Immature natural killer cell (primary cell): ENCODE measurements around the gene LONRF2. TPM values are rescaled to one million over a fixed set of nuclear protein-coding genes. Genes with fewer than 3 reads are reported as not detected.
"Not testable (repeated sequence)": the region's sequence is repeated elsewhere in the genome, so short reads cannot be mapped to it uniquely, and the experiment has no call there.

Source experiments
- DNase-seq, 3 donors: peaks; one replicate each; pipeline ENCODE4 v3.0.0; 2022; ENCODE audit warnings: mixed read lengths in 1 of 3
- H3K27ac Mint-ChIP-seq, 6 donors: one replicate each; pipeline ENCODE4 v1.8.0; 2020; ENCODE audit warnings: mixed read lengths in 6 of 6, mild to moderate bottlenecking in 5 of 6, inconsistent platforms in 4 of 6, moderate library complexity in 3 of 6
- H3K27me3 Mint-ChIP-seq, 3 donors: one replicate each; pipeline ENCODE4 v1.8.0; 2020 to 2021; ENCODE audit warnings: low read depth in 3 of 3, mild to moderate bottlenecking in 3 of 3, mixed read lengths in 3 of 3, moderate library complexity in 3 of 3, inconsistent platforms in 1 of 3
- H3K36me3 Mint-ChIP-seq, 3 donors: one replicate each; pipeline ENCODE4 v1.8.0; 2020; ENCODE audit warnings: mixed read lengths in 3 of 3, inconsistent platforms in 2 of 3, mild to moderate bottlenecking in 2 of 3
- H3K4me1 Mint-ChIP-seq, 2 donors: one replicate each; pipeline ENCODE4 v1.8.0; 2020; ENCODE audit warnings: inconsistent platforms in 2 of 2, mild to moderate bottlenecking in 2 of 2, mixed read lengths in 2 of 2, moderate library complexity in 1 of 2
- H3K4me3 Mint-ChIP-seq, 5 donors: one replicate each; pipeline ENCODE4 v1.8.0; 2020; ENCODE audit warnings: mild to moderate bottlenecking in 5 of 5, mixed read lengths in 5 of 5, inconsistent platforms in 3 of 5, moderate library complexity in 3 of 5
- H3K9me3 Mint-ChIP-seq, 6 donors: one replicate each; pipeline ENCODE4 v1.8.0; 2020; ENCODE audit warnings: mild to moderate bottlenecking in 6 of 6, mixed read lengths in 6 of 6, inconsistent platforms in 4 of 6, moderate library complexity in 3 of 6
- polyA plus RNA-seq, 3 donors: library from polyadenylated mRNA; unstranded; fragments of 300-500 nt; fragmentation: Illumina TruSeq; gene quantifications; one replicate each; pipeline ENCODE4 v1.2.3, GENCODE V29; 2021

Gene LONRF2
- polyA plus RNA-seq: not detected

- no peak within 1 kb of the TSS for H3K27ac Mint-ChIP-seq
- H3K4me1 Mint-ChIP-seq: peaks cover 0 to 1% of the 10 kb centered on the region in 2 donors
- H3K36me3 Mint-ChIP-seq: peaks cover 0 to 5% (median 5%) of the 10 kb centered on the region in 3 donors
- peak within 1 kb of the TSS in 1 of 5 donors; percentile 52 for H3K4me3 Mint-ChIP-seq
- no peak for DNase-seq
- H3K9me3 Mint-ChIP-seq: peaks cover 5 to 13% (median 6%) of the 10 kb centered on the region in 6 donors
- peaks cover 7 to 33% (median 29%) of the 10 kb centered on the region in 3 donors for H3K27me3 Mint-ChIP-seq
Observed at GRCh38 chr2:100321866-100322820, at the start of gene LONRF2. Gene LONRF2, minus strand, starts transcription at chr2:100322501. Its CDS starts 408 bp downstream, at chr2:100322093.

DNA sequence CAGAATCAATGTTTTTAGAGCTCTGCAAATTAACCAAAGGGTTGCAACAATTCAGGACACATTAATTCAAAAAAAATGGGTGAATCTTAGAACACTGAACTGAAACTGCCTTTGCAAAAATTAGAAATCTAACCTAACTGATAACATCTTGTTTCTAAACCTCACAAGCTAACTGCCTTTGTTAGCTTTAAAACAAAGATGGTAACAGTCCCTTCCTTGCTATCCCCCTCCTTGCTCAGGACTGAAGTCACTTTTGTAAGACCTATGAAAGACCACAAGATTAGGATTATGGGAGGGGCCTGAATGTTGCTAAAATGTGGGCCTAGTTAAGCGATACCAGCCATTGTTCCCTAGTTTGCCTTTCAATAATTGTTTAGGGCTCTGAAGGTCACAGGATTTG is 44.9 kb upstream of the LONRF2 start:
- DNase-seq: no peak
- H3K4me1 Mint-ChIP-seq: no peaks in the 10 kb centered on the region
- no peak overlapping the region for H3K4me3 Mint-ChIP-seq
- H3K9me3 Mint-ChIP-seq: peaks cover 5 to 25% (median 15%) of the 10 kb centered on the region in 6 donors
- H3K36me3 Mint-ChIP-seq: peaks cover 0 to 7% (median 0%) of the 10 kb centered on the region in 3 donors
- H3K27me3 Mint-ChIP-seq: peaks cover 4 to 12% (median 9%) of the 10 kb centered on the region in 3 donors
- no peak overlapping the region for H3K27ac Mint-ChIP-seq

DNA sequence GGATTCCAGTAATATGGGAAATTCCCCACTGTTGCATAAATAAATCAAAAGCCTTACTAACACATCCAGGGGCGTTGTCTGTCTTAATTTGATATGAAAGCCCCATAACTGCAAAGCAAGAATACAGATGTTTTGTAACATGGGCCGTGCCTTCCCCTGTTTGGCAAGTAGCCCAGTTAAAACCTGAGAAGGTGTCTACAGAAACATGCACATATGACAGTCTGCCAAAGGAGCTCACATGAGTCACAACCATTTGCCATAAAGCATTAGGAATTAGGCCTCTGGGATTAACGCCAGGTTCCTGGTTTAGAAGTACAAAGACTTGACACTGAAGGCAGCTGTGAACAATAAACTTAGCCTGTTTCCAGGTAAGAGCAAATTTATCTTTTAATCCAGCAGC is 43.1 kb upstream of the LONRF2 start:
- Mint-ChIP-seq H3K4me3 (no peak overlapping the region), H3K27ac (no peak overlapping the region), H3K27me3 (peaks cover 4 to 12% (median 12%) of the 10 kb centered on the region in 3 donors), H3K36me3 (peaks cover 0 to 4% (median 0%) of the 10 kb centered on the region in 3 donors), H3K4me1 (no peaks in the 10 kb centered on the region), H3K9me3 (peaks cover 0 to 21% (median 12%) of the 10 kb centered on the region in 6 donors)
- DNase-seq: no peak

DNA sequence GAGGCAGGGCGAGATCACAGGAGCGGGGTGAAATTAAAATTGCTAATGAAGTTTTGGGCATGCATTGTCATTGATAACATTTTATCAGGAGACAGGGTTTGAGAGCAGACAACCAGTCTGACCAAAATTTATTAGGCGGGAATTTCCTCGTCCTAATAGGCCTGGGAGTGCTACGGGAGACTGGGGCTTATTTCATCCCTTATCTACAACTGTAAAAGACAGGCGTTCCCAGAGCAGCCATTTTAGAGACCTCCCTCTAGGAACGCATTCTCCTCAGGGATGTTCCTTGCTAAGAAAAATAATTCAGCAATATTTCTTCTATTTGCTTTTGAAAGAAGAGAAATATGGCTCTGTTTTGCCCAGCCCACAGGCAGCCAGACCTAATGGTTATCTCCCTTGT is 40.0 kb upstream of the LONRF2 start:
- H3K27ac Mint-ChIP-seq, H3K4me1 Mint-ChIP-seq, H3K4me3 Mint-ChIP-seq, H3K36me3 Mint-ChIP-seq, DNase-seq: not testable (repeated sequence)
- Mint-ChIP-seq H3K27me3 (peaks cover 2 to 10% (median 3%) of the 10 kb centered on the region in 3 donors), H3K9me3 (peaks cover 2 to 26% (median 12%) of the 10 kb centered on the region in 6 donors)

- Mint-ChIP-seq H3K27me3 (peaks cover 4 to 12% (median 7%) of the 10 kb centered on the region in 3 donors), H3K4me3 (no peak overlapping the region)
Observed at GRCh38 chr2:100359576-100359975, 37.3 kb upstream of the LONRF2 start.

GRCh38 chr2:100358554-100358953 is 36.3 kb upstream of the LONRF2 start:
- no peak overlapping the region for H3K27ac Mint-ChIP-seq

More at GRCh38 chr2:100359576-100359975, 37.3 kb upstream of the LONRF2 start:
- Mint-ChIP-seq H3K36me3 (peaks cover 0 to 4% (median 0%) of the 10 kb centered on the region in 3 donors), H3K27ac (no peak overlapping the region), H3K9me3 (peaks cover 2 to 26% (median 12%) of the 10 kb centered on the region in 6 donors), H3K4me1 (no peaks in the 10 kb centered on the region)
- DNase-seq: no peak

DNA sequence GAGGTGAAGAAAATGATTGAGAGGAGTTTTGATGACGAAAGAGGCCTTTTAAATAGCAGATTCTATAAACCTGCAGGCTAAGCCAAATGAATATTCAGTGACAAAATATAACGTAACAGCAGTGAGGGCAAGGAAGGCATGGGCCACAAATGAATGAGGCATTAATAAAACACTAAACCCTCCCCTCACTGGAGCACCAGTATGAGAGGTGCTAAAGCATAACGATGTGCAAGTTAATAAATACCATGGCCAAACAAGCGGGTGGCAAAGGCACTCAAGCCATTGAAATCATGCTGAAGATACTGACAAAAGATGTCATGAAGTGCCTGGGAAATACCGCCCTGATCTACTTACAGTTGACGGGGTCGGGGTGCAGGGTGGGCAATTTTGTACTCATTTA is 30.2 kb upstream of the LONRF2 start:
- no peaks in the 10 kb centered on the region for H3K9me3 Mint-ChIP-seq
- H3K27ac Mint-ChIP-seq: no peak overlapping the region
- H3K4me3 Mint-ChIP-seq: no peak overlapping the region
- no peaks in the 10 kb centered on the region for H3K36me3 Mint-ChIP-seq
- DNase-seq: no peak
- H3K4me1 Mint-ChIP-seq: no peaks in the 10 kb centered on the region
- peaks cover 4 to 28% (median 11%) of the 10 kb centered on the region in 3 donors for H3K27me3 Mint-ChIP-seq

More at GRCh38 chr2:100358554-100358953, 36.3 kb upstream of the LONRF2 start:
- peaks cover 2 to 26% (median 12%) of the 10 kb centered on the region in 6 donors for H3K9me3 Mint-ChIP-seq
- H3K27me3 Mint-ChIP-seq: peaks cover 5 to 12% (median 6%) of the 10 kb centered on the region in 3 donors
- no peak for DNase-seq
- H3K4me3 Mint-ChIP-seq: no peak overlapping the region
- peaks cover 0 to 4% (median 0%) of the 10 kb centered on the region in 3 donors for H3K36me3 Mint-ChIP-seq
- no peaks in the 10 kb centered on the region for H3K4me1 Mint-ChIP-seq

DNA sequence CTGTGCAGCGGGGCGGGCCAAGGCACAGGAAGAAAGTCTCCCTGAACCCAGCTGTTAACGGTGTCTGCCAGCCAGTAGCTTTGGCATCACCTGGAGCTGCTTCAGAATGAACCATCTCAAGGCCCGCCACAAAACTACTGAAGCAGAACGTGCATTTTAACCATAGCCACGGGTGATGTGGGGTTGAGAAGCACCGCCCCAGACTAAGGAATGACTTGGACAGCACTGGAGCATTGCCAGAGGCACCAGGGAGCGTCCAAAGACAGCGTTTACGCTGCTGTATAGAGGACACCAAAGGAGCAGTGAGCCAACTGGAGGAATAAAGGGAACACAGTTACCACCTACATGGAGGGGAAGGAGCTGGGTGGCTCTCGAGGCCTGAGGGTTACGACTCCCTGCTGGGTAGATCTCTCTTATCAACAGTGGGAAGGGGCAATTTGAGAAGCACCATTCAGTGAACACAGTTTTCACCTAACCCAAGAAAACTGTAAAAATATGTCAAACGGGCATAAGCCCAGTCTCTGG is 28.4 kb upstream of the LONRF2 start:
- Mint-ChIP-seq H3K4me3 (no peak overlapping the region), H3K27ac (no peak overlapping the region), H3K36me3 (no peaks in the 10 kb centered on the region), H3K4me1 (no peaks in the 10 kb centered on the region), H3K9me3 (no peaks in the 10 kb centered on the region), H3K27me3 (peaks cover 3 to 30% (median 9%) of the 10 kb centered on the region in 3 donors)
- no peak for DNase-seq

- H3K27ac Mint-ChIP-seq, H3K9me3 Mint-ChIP-seq, DNase-seq, H3K36me3 Mint-ChIP-seq, H3K4me1 Mint-ChIP-seq, H3K4me3 Mint-ChIP-seq: not testable (repeated sequence)
- H3K27me3 Mint-ChIP-seq: peaks cover 0 to 16% (median 9%) of the 10 kb centered on the region in 3 donors
Observed at GRCh38 chr2:100345144-100345543, 22.8 kb upstream of the LONRF2 start.

DNA sequence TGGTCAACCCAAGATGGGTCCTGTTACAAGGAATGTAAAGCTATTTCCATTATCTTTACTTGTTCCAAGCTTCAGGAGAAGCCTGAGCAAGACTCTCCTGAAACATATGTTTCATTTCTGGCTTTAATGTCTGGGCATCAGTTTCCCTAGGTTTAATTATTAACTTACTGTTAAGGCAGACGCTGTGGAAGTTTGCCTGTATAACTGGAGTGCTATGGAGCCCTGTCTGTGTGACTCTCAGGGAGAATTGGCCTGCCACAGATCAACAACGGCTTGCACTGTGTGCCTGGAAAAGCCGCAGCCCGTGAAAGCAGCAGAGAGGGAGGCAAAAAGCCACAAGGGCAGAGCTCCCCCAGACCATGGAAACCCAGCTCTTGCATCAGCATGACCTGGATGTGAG is 22.1 kb upstream of the LONRF2 start:
- H3K36me3 Mint-ChIP-seq: no peaks in the 10 kb centered on the region
- no peak overlapping the region for H3K4me3 Mint-ChIP-seq
- peaks cover 0 to 3% (median 0%) of the 10 kb centered on the region in 6 donors for H3K9me3 Mint-ChIP-seq
- no peak for DNase-seq
- peaks cover under 1 to 10% (median 9%) of the 10 kb centered on the region in 3 donors for H3K27me3 Mint-ChIP-seq
- no peaks in the 10 kb centered on the region for H3K4me1 Mint-ChIP-seq
- no peak overlapping the region for H3K27ac Mint-ChIP-seq

- not testable (repeated sequence) for H3K36me3 Mint-ChIP-seq, DNase-seq, H3K27me3 Mint-ChIP-seq, H3K4me1 Mint-ChIP-seq, H3K4me3 Mint-ChIP-seq, H3K27ac Mint-ChIP-seq, H3K9me3 Mint-ChIP-seq
Observed at GRCh38 chr2:100342466-100342865, 20.2 kb upstream of the LONRF2 start.

DNA sequence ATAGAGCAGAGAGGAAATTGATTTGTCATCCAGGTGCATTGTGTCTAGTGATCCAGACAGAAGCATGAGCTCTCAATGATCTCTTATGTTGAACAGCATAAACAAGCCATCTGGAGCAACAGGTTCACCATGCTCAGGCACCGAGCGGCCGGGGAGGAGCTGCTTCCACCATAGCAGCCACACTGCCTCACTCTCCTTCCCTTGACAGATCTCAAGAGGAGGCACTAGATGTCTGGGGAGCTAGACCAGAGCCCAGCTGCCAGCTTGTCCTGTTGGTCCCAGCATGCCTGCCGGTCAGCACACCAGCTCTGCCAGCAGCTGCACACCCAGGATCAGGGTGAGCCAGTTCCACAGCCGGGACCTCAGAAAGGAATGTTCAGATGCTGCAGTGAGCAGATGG is 17.5 kb upstream of the LONRF2 start:
- Mint-ChIP-seq H3K27me3 (peaks cover 5 to 6% (median 5%) of the 10 kb centered on the region in 3 donors), H3K4me3 (no peak overlapping the region), H3K27ac (no peak overlapping the region), H3K36me3 (no peaks in the 10 kb centered on the region), H3K4me1 (peaks cover 6% of the 10 kb centered on the region in 2 donors), H3K9me3 (peaks cover 0 to 7% (median 0%) of the 10 kb centered on the region in 6 donors)
- no peak for DNase-seq

- H3K27me3 Mint-ChIP-seq: peaks cover 8 to 10% (median 10%) of the 10 kb centered on the region in 3 donors
- peaks cover 0 to 4% (median 0%) of the 10 kb centered on the region in 6 donors for H3K9me3 Mint-ChIP-seq
- no peaks in the 10 kb centered on the region for H3K36me3 Mint-ChIP-seq
- peak overlapping the region in 1 of 5 donors; percentile 20 for H3K4me3 Mint-ChIP-seq
- H3K27ac Mint-ChIP-seq: no peak overlapping the region
- peak; percentile 13 to 48 (median 37) for DNase-seq
- H3K4me1 Mint-ChIP-seq: peaks cover 6 to 7% of the 10 kb centered on the region in 2 donors
Observed at GRCh38 chr2:100334929-100335328, 12.6 kb upstream of the LONRF2 start.

- H3K4me3 Mint-ChIP-seq: no peak overlapping the region
- H3K36me3 Mint-ChIP-seq: no peaks in the 10 kb centered on the region
- no peaks in the 10 kb centered on the region for H3K9me3 Mint-ChIP-seq
- no peaks in the 10 kb centered on the region for H3K4me1 Mint-ChIP-seq
- H3K27me3 Mint-ChIP-seq: peaks cover 5 to 21% (median 17%) of the 10 kb centered on the region in 3 donors
- no peak overlapping the region for H3K27ac Mint-ChIP-seq
- DNase-seq: no peak
Observed at GRCh38 chr2:100327742-100328141, 5.4 kb upstream of the LONRF2 start.
